IPS-11a (cell line): ENCODE results near the gene CNTF.
"Not testable (repeated sequence)": the region's sequence is repeated elsewhere in the genome, so short reads cannot be mapped to it uniquely, and the experiment has no call there.

ENCODE experiments used
- H3K4me3 ChIP-seq: one replicate; pipeline ENCODE4 v1.5.1; 2013; ENCODE audit warnings: low read depth, low read length, control low read depth

The CNTF gene, protein sequence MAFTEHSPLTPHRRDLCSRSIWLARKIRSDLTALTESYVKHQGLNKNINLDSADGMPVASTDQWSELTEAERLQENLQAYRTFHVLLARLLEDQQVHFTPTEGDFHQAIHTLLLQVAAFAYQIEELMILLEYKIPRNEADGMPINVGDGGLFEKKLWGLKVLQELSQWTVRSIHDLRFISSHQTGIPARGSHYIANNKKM

GRCh38 chr11:58622344-58622743, at the start of gene CNTF:
Gene CNTF, plus strand, starts transcription at chr11:58622665. Its CDS starts 88 bp downstream, at chr11:58622753.
- H3K4me3 ChIP-seq: no peak within 1 kb of the TSS

DNA sequence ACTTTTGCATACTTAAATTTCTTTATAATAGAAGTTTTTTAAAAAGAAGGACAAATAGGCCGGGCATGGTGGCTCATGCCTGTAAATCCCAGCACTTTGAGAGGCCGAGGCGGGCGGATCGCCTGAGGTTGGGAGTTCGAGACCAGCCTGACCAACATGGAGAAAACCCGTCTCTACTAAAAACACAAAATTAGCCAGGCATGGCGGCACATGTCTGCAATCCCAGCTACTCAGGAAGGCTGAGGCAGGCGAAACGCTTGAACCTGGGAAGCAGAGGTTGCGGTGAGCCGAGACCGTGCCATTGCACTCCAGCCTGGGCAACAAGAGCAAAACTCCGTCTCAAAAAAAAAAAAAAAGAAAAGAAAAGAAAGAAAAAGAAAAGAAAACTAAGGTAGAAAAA, 49.6 kb upstream of the CNTF start:
- not testable (repeated sequence) for H3K4me3 ChIP-seq

DNA sequence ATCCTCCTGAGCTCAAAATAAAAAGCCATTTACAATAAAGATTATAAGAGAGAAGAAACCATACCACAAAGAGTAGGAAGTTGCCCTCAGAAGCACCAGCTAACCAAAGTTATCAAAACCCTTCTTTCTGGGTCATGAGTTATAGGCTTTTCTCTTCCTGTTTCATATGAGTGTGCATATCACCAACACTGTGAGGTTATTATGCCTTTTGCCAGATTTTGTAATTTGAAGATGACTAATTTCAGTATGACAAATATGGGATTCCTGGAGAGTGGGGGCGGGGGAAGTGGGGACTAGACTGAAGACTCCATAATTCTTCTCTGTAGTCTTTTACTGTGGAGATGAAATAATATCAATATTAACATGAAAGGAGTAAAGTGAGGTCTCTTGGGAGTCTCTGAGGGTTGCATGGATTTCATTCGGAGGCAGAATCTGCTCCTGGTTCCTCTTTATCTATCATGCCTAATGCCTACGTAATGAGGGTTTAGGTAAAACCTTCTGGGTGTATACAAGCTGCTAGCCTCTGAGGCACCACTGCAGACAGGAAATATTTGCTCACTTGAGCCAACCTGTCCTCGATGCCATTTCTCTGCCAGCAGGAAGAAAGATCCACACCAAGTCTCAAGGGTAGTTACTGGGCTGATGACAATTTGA, 48.9 kb upstream of the CNTF start:
- H3K4me3 ChIP-seq: no peak overlapping the region

- no peak overlapping the region for H3K4me3 ChIP-seq
Measured at GRCh38 chr11:58574881-58575280, 47.6 kb upstream of the CNTF start.

DNA sequence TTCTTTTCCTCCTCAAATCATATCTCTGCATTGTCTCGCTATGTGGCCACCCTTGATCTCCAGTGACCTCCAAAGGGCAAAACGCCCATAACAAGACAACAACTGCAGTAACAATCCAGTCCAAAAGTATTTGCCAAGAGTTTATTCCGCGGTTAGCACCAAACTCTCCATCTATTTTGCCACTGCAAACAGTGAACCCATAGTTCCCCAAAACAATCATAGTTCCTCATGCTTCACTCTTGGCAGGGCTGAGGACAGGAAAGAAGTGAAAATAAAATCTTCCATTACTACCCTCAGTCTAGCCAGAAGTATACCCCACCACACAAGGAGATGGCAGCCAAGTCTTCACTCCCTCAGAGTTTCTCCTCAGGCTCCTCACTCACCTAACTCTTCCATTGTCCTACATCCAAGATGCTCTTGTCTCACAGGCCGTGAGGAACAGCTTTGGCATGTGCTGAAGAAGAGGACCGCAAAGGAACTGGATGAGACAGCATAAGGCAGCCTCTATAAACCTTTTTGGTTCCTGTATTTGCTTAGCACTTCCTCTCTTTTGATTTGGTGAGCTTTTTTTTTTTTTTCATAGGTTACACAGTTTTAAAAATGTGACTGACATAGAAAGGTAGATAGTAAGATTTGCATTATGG, 47.0 kb upstream of the CNTF start, which contains the start of gene LPXN:
Gene LPXN, minus strand, starts transcription at position 480 of the 644 bp plus-strand sequence. Its CDS starts 84 bp downstream, at position 396.
- no peak within 1 kb of the TSS for H3K4me3 ChIP-seq

- peak overlapping the region; percentile 94 for H3K4me3 ChIP-seq
Measured at GRCh38 chr11:58576887-58577471, 45.5 kb upstream of the CNTF start.

DNA sequence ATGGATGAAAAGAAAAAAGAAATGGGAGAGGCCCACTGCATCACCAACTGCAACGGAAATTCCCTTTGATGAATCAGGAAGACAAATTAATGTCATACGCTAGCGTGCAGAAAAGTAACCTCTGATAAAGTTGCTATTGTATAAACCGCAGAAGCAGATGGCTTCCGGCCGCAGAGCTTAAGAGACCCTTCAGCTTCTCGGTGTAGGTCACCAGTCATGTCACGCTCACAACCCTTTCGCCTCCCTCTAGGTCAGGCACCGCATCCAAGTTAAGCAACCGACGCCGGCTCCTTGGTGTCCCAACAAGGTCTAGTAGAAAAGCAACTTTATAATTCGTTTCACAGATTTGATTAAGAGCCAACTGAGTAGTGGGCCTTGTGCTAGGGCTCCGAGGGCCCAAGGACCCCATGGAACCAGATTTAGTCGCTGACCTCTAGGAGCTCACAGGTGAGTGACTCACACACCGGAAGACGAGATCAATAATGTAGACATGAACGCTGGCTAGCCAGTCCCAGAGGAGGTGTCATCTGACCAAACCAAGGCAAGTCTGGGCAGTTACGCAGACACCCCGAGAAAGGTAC, 44.8 kb upstream of the CNTF start:
- peak overlapping the region; percentile 94 for H3K4me3 ChIP-seq

DNA sequence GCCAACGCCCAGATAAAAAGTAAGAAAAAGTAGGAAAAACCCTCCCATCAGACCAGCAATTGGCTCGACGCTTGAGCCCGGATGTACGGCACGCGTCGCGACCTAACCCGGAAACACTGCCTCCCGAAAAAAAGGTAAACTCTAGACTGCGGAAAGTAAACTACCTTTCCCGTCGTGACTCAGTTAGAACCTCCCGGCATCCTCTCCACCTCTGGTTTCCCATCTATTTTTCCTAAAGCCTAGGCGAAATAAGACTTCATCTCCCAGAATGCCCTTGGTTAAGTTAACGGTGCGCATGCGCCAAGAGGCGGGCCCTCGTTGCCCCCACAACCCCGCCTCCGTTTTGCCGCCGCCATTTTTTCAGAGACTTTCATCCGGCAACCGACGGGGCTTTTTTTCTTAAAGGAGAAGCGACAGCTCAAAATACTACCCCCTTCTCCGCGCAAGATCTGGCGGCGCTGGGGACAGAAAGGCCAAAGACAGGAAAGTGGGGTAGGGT, 44.3 kb upstream of the CNTF start:
- H3K4me3 ChIP-seq: peak overlapping the region; percentile 94

GRCh38 chr11:58578635-58579191, 43.8 kb upstream of the CNTF start, which contains the start of gene ZFP91:
Gene ZFP91, plus strand, starts transcription at chr11:58579063. Its CDS starts 219 bp downstream, at chr11:58579282.
- peak within 1 kb of the TSS; percentile 94 for H3K4me3 ChIP-seq

- H3K4me3 ChIP-seq: peak overlapping the region; percentile 84
Measured at GRCh38 chr11:58579192-58580129, 43.0 kb upstream of the CNTF start.

DNA sequence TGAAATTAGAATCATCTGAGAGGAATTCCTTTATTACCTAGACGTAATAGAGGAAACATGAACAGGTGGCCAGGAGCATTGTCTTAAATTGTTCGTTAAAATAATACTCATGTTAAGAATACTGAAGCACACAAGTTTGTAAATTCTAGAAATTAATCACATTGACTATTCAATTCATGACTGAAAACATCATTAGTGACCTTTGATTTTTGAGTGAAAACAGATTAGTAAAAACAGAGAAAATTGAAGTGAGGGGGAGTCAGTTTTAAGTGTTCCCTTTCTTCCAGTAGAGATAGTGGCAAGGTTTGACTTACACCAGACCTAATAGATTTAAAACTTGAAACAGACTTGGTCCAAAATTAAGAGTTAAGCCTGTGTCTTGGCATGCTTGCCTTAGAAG, 42.2 kb upstream of the CNTF start:
- H3K4me3 ChIP-seq: peak overlapping the region; percentile 84

DNA sequence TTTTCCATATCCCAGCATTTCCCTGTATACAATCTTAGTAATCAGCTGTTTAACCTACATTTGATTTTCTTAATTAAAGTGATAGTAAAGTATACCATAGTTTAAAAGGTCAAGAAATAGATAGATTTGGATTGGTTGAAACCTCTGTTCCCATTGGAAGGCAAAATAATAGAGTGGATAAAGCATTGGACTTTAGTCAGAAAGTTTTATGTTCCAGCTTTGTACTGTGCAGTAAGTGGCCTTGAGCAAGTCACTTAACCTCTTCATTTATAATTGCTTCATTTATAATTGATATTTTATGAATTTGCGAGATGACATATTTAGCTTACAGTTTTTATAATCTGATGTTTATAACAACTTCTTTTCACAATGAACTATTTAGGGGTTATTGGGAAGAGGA, 40.0 kb upstream of the CNTF start:
- no peak overlapping the region for H3K4me3 ChIP-seq

DNA sequence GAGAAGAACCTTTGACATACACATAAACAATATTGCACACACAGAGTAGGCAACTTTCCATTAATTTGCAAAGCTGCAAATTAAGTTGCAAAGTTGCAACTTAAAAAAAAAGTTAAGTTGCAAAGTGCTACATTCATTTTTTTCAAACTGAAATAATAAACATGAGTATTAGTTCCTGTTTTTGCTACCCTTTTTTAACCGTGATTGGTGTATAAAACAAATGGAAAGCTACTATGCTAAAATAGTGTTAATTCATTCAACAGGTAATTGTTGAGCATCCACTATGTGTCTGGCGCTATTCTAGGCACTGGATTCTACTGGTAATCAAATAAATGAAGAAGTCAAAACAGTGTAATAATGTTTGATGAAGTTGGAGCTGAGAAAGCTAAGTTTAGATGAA, 35.5 kb upstream of the CNTF start:
- no peak overlapping the region for H3K4me3 ChIP-seq

GRCh38 chr11:58591659-58592058, 30.8 kb upstream of the CNTF start:
- no peak overlapping the region for H3K4me3 ChIP-seq

GRCh38 chr11:58592760-58593472, 29.5 kb upstream of the CNTF start:
- H3K4me3 ChIP-seq: no peak overlapping the region

- no peak overlapping the region for H3K4me3 ChIP-seq
Measured at GRCh38 chr11:58594826-58595225, 27.6 kb upstream of the CNTF start.

- no peak overlapping the region for H3K4me3 ChIP-seq
Measured at GRCh38 chr11:58596621-58597020, 25.8 kb upstream of the CNTF start.

DNA sequence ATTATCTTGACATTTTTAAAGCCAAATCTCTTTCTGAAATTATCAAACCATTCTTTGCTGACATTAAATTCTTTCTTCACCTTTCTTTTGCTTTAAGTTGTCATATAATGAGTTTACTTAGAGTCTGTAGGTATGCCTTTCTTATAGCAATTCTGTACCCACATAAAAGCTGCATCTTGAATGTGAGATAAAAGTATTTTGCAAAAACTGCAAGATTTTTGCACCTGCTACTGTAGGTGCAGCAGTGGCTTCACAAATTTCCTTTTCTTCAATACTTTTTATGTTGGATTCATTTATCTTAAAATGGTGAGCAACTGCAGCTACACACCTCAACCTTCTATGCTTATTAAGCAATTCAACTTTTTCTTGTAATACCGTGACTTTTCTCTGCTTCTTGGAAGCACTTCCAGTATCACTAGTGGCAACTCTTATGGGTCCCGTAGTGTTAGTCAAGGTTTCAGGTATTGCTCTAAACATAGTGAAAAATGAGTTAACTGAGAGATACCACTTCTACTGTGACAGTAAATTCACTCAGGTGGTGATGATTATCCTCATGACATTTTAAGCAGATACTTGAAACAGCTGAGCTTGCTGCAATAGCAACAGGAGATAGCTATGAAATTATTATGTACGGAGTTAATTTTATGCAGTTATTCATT, 24.9 kb upstream of the CNTF start:
- no peak overlapping the region for H3K4me3 ChIP-seq

DNA sequence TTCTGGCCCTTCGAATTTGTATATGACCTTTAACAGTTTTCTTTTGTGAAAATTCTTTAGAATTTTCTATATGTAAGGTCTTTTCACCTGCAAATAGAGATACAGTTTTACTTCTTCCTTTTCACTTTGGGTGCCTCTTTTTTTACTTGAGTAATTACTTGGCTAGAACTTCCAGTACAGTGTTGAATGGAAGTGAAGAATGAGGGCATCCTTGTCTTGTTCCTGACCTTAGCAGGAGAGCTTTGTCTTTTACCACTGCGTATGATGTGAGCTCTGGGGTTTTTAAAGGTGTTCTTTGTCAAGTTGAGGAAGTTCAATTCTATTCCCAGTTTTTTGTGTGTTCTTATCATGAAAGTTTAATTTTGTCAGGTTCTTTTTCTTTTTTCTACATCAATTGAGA, 22.0 kb upstream of the CNTF start:
- no peak overlapping the region for H3K4me3 ChIP-seq
